Measurements from ENCODE around the gene TUBA4B.
"Not testable (repeated sequence)": the region's sequence is repeated elsewhere in the genome, so short reads cannot be mapped to it uniquely, and the experiment has no call there.

Gene TUBA4B

DNA sequence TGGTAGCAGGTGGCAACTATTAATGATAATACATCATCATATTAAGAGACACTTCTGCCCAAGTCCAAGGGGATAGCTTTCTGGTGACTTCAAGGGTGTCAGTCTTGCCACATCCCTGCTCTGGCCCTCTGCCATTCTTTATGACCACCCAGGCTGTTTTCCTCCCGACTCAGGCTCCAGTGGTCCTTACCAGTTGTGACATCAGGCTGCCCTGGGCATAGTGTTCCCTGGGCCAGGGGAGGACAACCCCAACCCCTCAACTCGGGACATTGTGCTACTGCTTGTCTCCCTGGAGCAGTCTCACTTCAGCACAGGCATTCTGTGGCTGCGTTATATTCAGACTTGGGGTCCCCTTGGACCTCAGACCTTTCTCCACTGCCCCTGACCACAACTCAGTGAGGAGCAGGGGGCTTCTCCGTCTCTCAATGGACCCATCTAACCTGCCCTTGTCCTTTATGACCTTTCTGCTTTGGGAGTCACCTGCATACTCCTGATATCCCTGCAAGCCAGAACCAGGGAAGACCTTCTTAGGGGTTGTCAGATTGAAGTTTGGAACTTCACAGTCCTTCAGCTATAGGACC, 39.0 kb downstream of the TUBA4B start:
- DNase-seq (ENCODE audit: low spot score) = no peak

DNA sequence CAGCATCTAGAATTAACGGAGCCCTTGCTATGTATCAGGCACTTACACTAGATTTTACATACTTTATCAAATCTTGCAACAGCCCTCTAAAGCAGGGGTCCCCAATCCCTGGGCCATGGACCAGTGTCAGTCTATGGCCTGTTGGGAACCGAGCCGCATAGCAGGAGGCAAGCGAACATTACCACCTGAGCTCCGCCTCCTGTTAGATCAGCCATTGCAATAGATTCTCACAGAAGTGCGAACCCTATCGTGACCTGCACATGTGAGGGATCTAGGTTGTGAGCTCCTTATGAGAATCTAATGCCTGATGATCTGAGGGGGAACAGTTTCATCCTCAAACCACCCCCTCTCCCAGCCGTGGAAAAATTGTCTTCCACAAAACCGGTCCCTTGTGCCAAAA, 39.6 kb downstream of the TUBA4B start:
- DNase-seq (ENCODE audit: low spot score) = no peak

DNA sequence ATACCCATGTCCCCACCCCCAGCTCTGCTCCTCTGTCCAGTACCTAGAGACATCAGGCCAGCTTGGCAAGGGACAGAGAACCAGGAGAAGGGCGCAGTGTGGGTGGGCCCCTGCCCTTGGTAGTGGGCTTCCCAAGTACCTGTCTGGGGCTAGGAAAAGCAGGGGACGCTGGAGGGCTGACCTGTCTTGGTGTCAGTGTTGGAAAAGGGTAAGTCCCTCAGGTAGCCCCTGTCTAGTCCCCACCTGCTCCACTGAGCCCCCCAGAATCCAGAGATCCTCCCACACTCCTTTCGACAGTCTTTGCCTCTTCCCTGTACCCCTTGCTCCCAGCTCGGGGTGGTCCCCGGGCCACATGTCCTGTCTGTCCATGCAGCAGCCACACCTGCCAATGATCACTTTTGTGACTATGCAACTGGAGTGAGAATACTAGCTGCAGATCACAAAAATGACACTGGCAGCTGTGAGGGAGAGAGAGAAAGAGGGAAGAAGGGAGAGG, 40.7 kb downstream of the TUBA4B start:
- DNase-seq (ENCODE audit: low spot score) = no peak

DNA sequence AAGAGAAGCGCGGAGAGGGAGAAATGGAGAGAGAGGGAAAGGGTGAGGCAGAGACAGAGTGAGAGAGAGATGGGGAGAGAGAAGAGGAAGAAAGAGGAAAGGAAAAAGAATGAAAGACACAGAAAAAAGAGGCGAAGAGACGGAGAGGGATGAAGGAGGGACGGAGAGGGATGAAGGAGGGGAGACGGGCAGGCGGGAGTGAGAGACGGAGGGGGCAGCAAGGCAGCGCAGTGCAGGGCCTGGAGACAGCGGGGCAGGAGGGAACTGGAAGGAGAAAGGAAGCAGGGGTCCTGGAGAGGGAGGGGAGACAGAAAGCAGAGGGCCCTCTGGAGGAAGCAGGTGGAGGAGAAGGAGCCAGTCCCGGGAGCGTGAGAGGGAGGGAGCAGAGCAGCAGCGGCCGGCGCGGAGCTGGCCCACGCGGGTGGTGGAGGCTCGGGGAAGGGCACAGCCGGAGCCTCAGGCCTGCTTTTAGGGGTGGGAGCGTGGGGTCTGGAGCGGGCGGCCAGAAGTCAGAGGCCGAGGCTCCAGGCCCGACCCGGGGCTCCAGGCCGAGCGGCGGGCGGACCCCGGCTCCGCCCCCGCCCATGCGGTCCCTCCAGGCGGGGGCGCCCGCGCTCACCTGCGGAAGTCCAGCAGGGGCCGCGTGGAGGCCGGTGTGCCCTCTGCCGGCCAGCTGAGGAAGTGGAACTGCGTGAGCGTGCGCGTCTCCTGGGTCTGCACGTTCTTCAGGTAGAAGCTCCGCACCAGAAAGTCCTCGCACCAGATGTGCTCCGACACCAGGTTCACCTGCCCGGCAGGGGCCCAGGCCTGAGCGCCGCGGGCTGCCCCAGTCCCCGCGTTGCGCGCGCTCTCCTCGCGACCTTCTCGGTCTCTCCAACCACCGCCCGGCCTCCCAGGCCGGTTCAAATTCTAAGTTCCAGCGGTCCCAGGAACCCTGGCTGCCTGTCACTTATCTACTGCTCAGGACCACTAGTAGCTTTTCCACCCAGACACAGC, 41.6 kb downstream of the TUBA4B start:
- peak; percentile 71 for DNase-seq (ENCODE audit: low spot score)

DNA sequence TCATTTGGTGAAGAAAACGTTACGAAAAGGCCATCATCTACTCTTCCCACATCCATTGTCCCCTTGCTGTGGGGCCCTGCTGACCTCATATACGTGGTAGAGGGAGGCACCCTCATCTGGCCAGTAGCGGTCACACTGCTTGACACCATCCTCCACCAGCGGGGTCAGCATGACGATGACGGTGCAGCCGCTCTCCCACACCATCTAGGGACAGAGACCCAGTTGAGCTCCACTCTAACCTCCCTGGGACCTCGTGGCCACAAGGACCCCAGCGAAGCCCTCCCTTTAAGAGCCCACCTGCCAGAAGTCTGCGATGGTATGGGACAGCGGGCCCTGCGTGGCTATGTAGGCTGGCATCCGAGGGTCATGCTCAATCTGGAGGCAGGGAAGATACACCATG, 43.1 kb downstream of the TUBA4B start:
- no peak for DNase-seq (ENCODE audit: low spot score)

DNA sequence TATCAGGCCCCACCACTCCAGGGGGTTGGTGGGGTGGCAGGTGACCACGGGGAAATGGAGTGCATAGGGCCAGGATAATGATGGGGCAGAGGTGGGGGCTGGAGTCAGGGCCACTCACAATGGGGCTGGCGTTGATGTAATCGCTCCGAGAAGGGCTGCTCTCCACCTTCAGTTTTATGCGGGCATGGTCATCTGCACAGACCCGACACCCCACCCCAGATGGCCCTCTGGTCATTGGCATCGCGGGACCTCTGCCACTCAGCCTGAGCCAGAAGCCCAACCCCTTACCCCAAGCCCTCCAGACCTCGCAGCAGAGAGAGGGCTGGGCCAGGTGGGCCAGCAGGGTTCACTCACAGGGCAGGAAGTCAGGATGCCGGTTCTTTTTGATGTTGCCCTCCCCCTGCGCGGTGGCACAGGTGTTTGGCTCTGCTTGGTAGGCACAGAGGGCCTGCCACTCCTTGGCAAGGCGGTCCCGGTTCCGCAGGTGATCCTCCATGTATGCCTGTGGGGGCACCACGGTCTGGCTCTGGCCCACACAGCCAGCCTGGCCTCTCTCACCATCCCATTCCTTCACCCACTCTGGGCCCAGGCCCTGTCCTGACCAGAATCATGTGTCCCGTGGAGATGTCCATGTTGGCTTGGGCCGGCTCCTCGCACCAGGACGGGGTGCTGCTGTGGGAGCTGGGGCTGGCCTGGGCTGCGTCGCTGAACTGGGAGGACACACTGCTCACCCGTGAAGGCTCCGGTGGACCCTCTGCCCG, 43.8 kb downstream of the TUBA4B start:
- DNase-seq (ENCODE audit: low spot score) = no peak

DNA sequence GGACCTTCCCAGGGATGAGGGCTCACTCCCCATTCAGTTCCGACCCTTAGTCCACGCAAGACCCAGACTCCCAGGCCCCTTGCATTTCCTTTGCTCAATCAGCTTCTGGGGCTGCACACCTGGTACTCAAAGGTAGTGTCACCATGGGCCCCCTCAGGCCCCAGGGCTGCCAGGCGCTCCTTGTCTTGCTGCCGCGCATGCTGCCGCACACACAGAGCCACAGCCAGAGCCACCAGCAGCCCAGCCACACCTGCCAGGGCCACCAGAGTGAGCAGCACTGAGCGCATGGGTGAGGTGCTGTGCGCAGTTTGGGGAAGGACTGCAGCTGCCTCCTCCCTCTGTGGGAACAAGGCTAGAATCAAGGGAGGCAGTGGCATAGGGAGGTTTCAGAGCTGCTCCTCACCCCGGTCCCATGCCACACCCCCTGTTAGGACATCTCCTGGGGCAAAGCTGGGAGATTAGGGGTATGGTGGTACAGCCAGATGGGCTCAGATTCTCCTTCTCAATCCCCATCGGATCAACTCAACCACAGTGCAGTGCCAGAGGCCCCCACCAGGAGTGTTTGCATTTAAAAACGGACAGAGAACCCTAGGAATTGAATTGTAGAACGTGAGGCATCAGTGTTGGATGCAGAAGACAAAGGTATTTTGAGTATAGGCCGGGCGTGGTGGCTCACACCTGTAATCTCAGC, 44.9 kb downstream of the TUBA4B start:
- DNase-seq (ENCODE audit: low spot score) = no peak

DNA sequence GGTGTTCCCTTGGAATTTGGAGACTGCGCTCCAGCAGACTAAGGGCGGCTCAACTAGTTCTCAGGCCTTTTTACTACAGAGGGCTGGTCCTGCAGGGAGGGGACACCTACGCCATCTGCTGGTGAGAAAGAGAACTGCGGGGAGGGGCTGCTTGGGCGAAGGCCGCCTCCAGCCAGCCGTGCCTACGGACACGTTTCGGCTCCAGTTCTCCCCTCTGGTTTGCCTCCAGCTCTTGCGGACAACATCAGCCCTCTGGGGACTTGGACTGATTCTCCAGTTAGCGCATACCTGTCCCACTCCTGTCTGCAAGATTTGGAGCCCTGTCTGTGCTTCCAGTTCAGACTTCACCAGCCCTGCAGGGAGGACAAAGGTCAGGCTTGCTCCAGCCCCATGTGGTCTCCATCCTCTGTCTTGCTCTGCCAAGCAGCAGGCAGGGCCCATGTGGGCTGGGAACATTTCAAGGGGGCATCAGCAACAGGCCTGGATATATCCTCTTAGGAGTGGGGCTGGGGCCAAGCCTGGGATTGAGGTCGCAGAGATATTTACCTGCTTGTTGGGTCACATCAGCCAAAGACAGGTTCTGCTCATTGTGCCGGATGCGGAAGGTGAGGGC, 45.8 kb downstream of the TUBA4B start:
- DNase-seq (ENCODE audit: low spot score) = peak; percentile 61

DNA sequence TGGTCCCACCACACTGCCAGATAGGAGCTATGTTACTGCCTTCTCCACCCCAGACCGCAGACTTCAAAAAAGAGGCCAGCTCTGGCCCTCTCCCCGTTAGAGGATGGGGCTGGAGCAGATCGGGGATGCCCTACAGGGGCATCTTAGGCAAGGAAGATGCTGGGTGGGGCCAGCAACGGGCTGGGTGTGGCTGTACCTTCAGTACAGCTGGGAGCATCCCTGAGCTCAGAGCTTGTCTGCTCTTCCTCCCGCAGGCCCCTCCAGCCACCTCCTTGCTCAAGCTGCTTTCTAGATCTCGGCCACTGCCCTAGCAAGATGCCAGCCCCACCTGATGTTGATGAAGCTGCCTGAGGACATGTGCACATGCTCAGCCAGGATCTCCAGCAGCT, 46.3 kb downstream of the TUBA4B start:
- DNase-seq (ENCODE audit: low spot score) = no peak

DNA sequence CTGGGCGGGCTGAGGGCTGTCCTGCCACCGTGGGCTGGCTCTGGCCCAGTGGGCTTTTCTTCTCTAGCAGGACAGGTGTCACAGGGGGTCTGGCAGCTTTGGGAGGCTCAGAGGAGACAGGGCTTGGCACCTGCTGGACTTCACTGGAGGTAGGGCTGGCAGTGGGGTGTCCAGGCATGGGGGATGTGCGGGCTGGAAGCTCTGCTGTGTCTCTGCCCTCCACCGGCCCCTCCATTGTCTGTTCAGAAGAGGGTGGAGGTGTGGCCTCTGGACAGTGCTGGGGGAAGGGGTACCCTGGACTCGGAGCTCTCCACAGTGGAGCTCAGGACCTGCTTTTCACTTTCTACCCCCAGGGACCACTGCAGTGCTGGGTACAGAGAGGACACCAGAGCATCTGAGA, 47.0 kb downstream of the TUBA4B start:
- no peak for DNase-seq (ENCODE audit: low spot score)

DNA sequence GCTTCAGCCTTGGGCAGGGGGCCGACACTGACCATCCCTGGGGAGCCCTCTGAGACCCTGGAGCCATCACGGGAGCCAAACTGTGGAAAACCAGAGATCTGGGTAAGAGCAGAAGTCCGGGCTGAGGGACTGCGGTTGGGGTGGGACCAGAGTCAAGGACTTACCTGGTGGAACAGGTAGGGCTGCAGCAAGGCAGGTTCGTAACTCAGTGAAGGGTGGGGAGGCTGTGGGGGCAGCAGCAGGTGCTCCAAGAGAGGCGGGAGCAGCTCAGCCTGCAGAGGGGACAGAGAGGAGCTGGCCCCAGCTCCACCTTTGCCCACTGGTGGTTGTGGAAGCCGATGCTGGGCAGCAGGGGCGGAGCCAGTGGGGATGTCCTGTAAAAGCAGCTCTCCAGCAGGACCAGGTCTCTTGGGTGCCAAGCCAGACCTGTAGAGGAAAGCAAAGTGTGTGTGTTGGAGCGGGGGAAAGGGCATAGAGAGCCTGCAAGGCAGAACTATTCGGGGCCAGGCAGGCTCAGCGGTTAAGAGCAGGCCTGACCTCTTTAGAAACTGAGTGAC, 49.4 kb downstream of the TUBA4B start:
- no peak for DNase-seq (ENCODE audit: low spot score)

DNA sequence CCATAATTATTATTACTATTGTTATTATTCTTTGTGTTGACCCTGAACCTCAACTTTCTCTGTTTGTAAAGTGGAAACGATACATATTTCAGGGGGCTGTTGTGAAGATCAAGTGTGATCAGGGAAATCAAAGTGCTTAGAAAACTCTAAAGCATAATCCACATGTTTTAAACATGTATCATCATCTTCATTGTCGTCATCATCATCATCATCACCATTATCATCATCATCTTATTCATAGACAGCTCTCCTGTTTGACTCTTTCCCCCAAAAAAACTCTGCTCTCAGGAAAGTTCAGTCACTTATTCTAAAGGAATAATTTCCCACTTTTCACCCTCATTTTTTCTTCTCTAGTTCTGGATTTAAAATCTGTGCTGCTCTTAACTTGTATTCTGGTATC, 51.2 kb downstream of the TUBA4B start:
- no peak for DNase-seq (ENCODE audit: low spot score)

DNA sequence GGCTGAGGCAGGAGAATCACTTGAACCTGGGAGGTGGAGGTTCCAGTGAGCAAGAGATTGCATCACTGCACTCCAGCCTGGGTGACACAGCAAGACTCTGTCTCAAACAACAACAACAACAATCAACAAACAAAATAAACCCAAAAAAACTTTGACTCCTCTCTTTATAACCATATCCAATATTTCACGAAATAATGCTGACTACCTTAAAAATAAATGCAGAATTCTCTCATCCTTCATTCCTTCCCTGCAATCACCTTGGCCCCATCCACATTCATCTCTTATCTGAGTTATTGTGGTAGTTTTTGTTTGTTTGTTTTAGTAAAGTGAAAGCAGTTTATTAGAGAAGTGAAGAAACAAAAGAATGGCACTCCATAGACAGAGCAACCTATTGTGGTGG, 53.0 kb downstream of the TUBA4B start:
- DNase-seq (ENCODE audit: low spot score) = no peak

DNA sequence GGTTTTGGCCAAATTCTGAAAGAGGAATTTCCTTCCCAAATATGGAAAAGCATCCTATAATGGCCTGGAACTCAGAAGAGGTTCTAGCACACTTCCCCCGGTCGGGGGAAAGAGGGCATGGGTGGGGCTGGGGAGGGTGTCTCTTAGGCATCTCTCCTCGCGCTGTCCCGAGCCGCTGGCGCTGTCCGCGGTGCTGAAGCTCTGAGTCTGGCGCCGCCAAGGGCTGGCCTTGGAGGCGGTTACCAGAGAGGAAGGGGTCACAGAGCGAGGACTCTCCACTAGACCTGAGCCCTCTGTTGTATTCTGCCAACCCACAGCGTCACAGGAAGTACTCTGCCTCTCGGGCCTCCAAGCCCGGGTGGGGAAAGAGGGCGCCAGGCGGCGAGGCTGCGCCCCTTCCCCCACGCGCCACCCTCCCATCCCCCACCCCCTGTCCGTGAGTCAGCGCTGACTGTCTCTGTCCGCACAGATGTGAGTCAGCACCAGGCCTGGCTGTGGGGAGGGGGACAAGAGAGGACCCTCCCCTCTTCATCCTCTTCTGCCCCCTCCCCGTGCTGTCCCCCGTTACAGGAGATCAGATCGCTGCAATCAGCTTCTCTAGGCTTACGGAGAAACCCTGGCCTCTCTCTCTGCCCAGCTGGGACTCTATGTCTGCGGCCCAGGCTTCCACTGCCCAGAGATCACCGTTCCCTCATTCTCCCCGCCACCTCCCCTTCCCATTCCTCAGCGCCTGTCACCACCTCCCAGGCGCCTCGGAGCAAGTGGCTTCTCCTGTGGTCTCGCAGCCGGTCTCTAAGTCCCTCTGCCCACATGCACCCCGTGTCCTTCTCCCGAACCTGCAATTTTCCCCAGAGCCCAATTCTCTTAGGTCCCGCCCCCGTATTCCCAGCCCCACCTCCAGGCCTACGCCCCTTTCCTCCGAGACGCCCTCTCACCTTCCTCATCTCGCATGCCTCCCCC, 55.4 kb downstream of the TUBA4B start:
- DNase-seq (ENCODE audit: low spot score) = peak; percentile 67

DNA sequence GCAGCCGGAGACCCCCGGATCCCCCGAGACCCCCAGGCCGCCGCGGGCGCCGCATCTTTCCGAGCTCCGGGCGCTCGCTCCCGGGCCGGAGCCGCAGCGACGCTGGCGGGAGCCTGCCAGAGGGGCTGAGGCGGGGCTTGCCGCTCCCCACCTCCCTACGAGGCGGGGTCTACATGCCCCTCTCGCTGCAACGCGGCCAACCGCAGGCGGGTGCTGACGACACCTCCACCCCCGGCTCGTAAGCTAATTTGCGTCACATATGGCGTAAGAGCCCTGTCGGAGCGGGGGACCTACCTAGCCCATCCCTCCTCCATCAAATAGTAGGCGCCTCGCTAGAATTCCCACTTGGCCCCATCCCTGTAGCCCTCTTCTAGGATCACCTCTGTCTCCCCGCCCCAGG, 56.2 kb downstream of the TUBA4B start, which contains the start of gene PTPRN:
PTPRN (minus strand) TSS at position 124 of the 400 bp plus-strand sequence; CDS start at position 55, 69 bp downstream.
- DNase-seq (ENCODE audit: low spot score) = no peak

DNA sequence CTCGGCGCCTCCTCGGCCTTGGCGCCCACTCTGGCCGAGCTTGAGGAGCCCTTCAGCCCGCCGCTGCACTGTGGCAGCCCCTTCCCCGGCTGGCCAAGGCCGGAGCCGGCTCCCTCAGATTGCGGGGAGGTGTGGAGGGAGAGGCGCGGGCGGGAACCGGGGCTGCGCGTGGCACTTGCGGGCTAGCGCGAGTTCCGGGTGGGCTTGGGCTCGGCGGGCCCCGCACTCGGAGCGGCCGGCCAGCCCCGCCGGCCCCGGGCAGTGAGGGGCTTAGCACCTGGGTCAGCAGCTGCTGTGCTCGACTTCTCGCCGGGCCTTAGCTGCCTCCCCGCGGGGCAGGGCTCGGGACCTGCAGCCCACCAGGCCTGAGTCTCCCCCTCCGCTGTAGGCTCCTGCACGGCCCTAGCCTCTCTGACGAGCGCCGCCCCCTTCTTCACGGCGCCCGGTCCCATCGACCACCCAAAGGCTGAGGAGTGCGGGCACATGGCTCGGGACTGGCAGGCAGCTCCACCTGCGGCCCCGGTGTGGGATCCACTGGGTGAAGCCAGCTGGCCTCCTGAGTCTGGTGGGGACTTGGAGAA, 59.7 kb downstream of the TUBA4B start:
- not testable (repeated sequence) for DNase-seq (ENCODE audit: low spot score)

DNA sequence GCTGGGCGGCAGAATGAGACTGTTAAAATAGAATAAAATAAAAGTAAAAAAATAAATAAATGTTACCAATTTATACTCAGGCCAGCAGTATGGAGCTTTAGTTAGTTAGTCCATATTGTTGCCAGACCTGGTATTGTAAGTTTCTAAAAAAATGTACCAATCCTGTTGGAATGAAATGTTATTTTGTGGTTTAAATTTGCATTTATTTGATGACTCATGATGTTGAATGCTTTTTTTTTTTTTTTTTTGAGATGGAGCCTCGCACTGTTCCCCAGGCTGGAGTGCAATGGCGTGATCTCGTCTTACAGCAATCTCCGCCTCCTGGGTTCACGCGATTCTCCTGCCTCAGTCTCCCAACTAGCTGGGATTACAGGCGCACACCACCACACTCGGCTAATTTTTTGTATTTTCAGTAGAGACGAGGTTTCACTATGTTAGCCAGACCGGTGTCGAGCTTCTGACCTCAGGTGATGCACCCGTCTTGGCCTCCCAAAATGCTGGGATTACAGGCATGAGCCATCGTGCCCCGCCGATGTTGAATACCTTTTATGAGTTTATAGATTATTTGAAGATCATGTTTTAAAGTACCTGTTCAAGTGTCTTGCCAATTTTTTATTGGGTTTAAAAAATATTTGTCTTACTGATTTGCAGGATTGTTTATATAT, 61.9 kb downstream of the TUBA4B start:
- no peak for DNase-seq (ENCODE audit: low spot score)

Data from kidney capillary endothelial cell (primary cell).